ENCODE data around the gene ARSI.

The ARSI gene

GRCh38 chr5:150297236-150297890 is 5.3 kb downstream of the ARSI start:
- Histone ChIP-seq H3K36me3 (ENCODE audit: insufficient read depth, low read length) (no peaks in the 10 kb centered on the region), H3K4me1 (ENCODE audit: insufficient read depth, low read length) (peaks cover 32% of the 10 kb centered on the region; the same call in 1 of the 2 replicates), H3K9ac (ENCODE audit: low read depth, low read length) (no peak overlapping the region), H3K9me3 (ENCODE audit: control insufficient read depth, insufficient read depth, low read length) (no peaks in the 10 kb centered on the region)

GRCh38 chr5:150296496-150296895 is 6.2 kb downstream of the ARSI start:
- no peak overlapping the region for H3K9ac ChIP-seq (ENCODE audit: low read depth, low read length)
- H3K9me3 ChIP-seq (ENCODE audit: control insufficient read depth, insufficient read depth, low read length), result no peaks in the 10 kb centered on the region
- no peaks in the 10 kb centered on the region for H3K36me3 ChIP-seq (ENCODE audit: insufficient read depth, low read length)
- H3K4me1 ChIP-seq (ENCODE audit: insufficient read depth, low read length), result peaks cover 40% of the 10 kb centered on the region

GRCh38 chr5:150295741-150296486 is 6.8 kb downstream of the ARSI start:
- H3K4me1 ChIP-seq (ENCODE audit: insufficient read depth, low read length), result peaks cover 40% of the 10 kb centered on the region
- no peaks in the 10 kb centered on the region for H3K36me3 ChIP-seq (ENCODE audit: insufficient read depth, low read length)
- no peak overlapping the region for H3K9ac ChIP-seq (ENCODE audit: low read depth, low read length)
- no peaks in the 10 kb centered on the region for H3K9me3 ChIP-seq (ENCODE audit: control insufficient read depth, insufficient read depth, low read length)

GRCh38 chr5:150295172-150295634 is 7.5 kb downstream of the ARSI start:
- no peak overlapping the region for H3K9ac ChIP-seq (ENCODE audit: low read depth, low read length)
- no peaks in the 10 kb centered on the region for H3K36me3 ChIP-seq (ENCODE audit: insufficient read depth, low read length)
- H3K9me3 ChIP-seq (ENCODE audit: control insufficient read depth, insufficient read depth, low read length), result no peaks in the 10 kb centered on the region
- peaks cover 33% of the 10 kb centered on the region for H3K4me1 ChIP-seq (ENCODE audit: insufficient read depth, low read length)

GRCh38 chr5:150294551-150295071 is 8.1 kb downstream of the ARSI start:
- H3K4me1 ChIP-seq (ENCODE audit: insufficient read depth, low read length), result peaks cover 27% of the 10 kb centered on the region
- no peak overlapping the region for H3K9ac ChIP-seq (ENCODE audit: low read depth, low read length)
- H3K9me3 ChIP-seq (ENCODE audit: control insufficient read depth, insufficient read depth, low read length), result no peaks in the 10 kb centered on the region
- H3K36me3 ChIP-seq (ENCODE audit: insufficient read depth, low read length), result no peaks in the 10 kb centered on the region

- Histone ChIP-seq H3K36me3 (ENCODE audit: insufficient read depth, low read length) (no peaks in the 10 kb centered on the region), H3K9me3 (ENCODE audit: control insufficient read depth, insufficient read depth, low read length) (no peaks in the 10 kb centered on the region), H3K4me1 (ENCODE audit: insufficient read depth, low read length) (peaks cover 27% of the 10 kb centered on the region), H3K9ac (ENCODE audit: low read depth, low read length) (no peak overlapping the region)
Measured at GRCh38 chr5:150293091-150293941, 9.4 kb downstream of the ARSI start.

GRCh38 chr5:150291388-150292385 is 11.0 kb downstream of the ARSI start:
- Histone ChIP-seq H3K9me3 (ENCODE audit: control insufficient read depth, insufficient read depth, low read length) (no peaks in the 10 kb centered on the region), H3K9ac (ENCODE audit: low read depth, low read length) (no peak overlapping the region), H3K4me1 (ENCODE audit: insufficient read depth, low read length) (peaks cover 27% of the 10 kb centered on the region), H3K36me3 (ENCODE audit: insufficient read depth, low read length) (no peaks in the 10 kb centered on the region)

GRCh38 chr5:150289551-150290390 is 12.9 kb downstream of the ARSI start, which contains the start of gene CAMK2A:
CAMK2A (minus strand) TSS chr5:150289773; CDS start chr5:150289625, 148 bp downstream.
- Histone ChIP-seq H3K9me3 (ENCODE audit: control insufficient read depth, insufficient read depth, low read length) (no peaks in the 10 kb centered on the region), H3K4me1 (ENCODE audit: insufficient read depth, low read length) (peaks cover 27% of the 10 kb centered on the region), H3K9ac (ENCODE audit: low read depth, low read length) (no peak within 1 kb of the TSS), H3K36me3 (ENCODE audit: insufficient read depth, low read length) (no peaks in the 10 kb centered on the region)

GRCh38 chr5:150288791-150289190 is 13.9 kb downstream of the ARSI start:
- Histone ChIP-seq H3K9me3 (ENCODE audit: control insufficient read depth, insufficient read depth, low read length) (no peaks in the 10 kb centered on the region), H3K4me1 (ENCODE audit: insufficient read depth, low read length) (peaks cover 27% of the 10 kb centered on the region)

GRCh38 chr5:150288361-150288760 is 14.3 kb downstream of the ARSI start:
- H3K4me1 ChIP-seq (ENCODE audit: insufficient read depth, low read length), result peaks cover 25% of the 10 kb centered on the region
- no peaks in the 10 kb centered on the region for H3K36me3 ChIP-seq (ENCODE audit: insufficient read depth, low read length)
- no peak overlapping the region for H3K9ac ChIP-seq (ENCODE audit: low read depth, low read length)
- H3K9me3 ChIP-seq (ENCODE audit: control insufficient read depth, insufficient read depth, low read length), result no peaks in the 10 kb centered on the region

More at GRCh38 chr5:150288791-150289190, 13.9 kb downstream of the ARSI start:
- Histone ChIP-seq H3K36me3 (ENCODE audit: insufficient read depth, low read length) (no peaks in the 10 kb centered on the region), H3K9ac (ENCODE audit: low read depth, low read length) (no peak overlapping the region)

- Histone ChIP-seq H3K36me3 (ENCODE audit: insufficient read depth, low read length) (no peaks in the 10 kb centered on the region), H3K4me1 (ENCODE audit: insufficient read depth, low read length) (peaks cover 10% of the 10 kb centered on the region), H3K9me3 (ENCODE audit: control insufficient read depth, insufficient read depth, low read length) (no peaks in the 10 kb centered on the region), H3K9ac (ENCODE audit: low read depth, low read length) (no peak overlapping the region)
Measured at GRCh38 chr5:150286820-150287219, 15.9 kb downstream of the ARSI start.

GRCh38 chr5:150285114-150285513 is 17.6 kb downstream of the ARSI start:
- H3K9ac ChIP-seq (ENCODE audit: low read depth, low read length), result no peak overlapping the region
- H3K36me3 ChIP-seq (ENCODE audit: insufficient read depth, low read length), result no peaks in the 10 kb centered on the region
- H3K9me3 ChIP-seq (ENCODE audit: control insufficient read depth, insufficient read depth, low read length), result no peaks in the 10 kb centered on the region
- H3K4me1 ChIP-seq (ENCODE audit: insufficient read depth, low read length), result peaks cover 4% of the 10 kb centered on the region; the same call in 1 of the 2 replicates
